Ovary (tissue), 3 donors: ENCODE results near the gene NWD2.

Experiments
- EP300 ChIP-seq: sonication (generic); formaldehyde crosslinking; IDR thresholded peaks from one replicate; pipeline ENCODE4 v1.6.1; 2017; ENCODE audit warnings: antibody characterized with exemption
- POLR2A ChIP-seq: fragments of 450-650 bp; IDR thresholded peaks from one replicate; pipeline ENCODE4 v1.6.1; 2017; ENCODE audit warnings: antibody characterized with exemption, mild to moderate bottlenecking, moderate library complexity
- TF ChIP-seq, protein P1 (sequence below), 3 donors: fragments of 450-650 bp in 2 of 3; fragments of 200-600 bp in 1 of 3; IDR thresholded peaks; one replicate each; pipeline versions ENCODE4 v1.5.1 to v1.8.0; 2016 to 2022; ENCODE audit warnings: antibody characterized with exemption in 3 of 3, mild to moderate bottlenecking in 1 of 3
- donor health status: DM: no; HTN: no; CAD: no.

- TF ChIP-seq, protein P1, sequence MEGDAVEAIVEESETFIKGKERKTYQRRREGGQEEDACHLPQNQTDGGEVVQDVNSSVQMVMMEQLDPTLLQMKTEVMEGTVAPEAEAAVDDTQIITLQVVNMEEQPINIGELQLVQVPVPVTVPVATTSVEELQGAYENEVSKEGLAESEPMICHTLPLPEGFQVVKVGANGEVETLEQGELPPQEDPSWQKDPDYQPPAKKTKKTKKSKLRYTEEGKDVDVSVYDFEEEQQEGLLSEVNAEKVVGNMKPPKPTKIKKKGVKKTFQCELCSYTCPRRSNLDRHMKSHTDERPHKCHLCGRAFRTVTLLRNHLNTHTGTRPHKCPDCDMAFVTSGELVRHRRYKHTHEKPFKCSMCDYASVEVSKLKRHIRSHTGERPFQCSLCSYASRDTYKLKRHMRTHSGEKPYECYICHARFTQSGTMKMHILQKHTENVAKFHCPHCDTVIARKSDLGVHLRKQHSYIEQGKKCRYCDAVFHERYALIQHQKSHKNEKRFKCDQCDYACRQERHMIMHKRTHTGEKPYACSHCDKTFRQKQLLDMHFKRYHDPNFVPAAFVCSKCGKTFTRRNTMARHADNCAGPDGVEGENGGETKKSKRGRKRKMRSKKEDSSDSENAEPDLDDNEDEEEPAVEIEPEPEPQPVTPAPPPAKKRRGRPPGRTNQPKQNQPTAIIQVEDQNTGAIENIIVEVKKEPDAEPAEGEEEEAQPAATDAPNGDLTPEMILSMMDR (IDR thresholded peaks at IDR 0.05) = no peak
- TF ChIP-seq POLR2A = no peak
- no peak for TF ChIP-seq EP300
Measured at GRCh38 chr4:37430718-37431416, 186.3 kb downstream of the NWD2 start.
